Stimulated activated CD8-positive, alpha-beta memory T cell treated with anti-CD3 and anti-CD28 coated beads, Interleukin-15, amount 100 ng/mL, for 48 hours (primary cell): ENCODE data around the gene KCNIP1.

Experiments used
- DNase-seq, 2 donors: peaks; one replicate each; pipeline ENCODE4 v3.0.0-alpha.2; 2020; ENCODE audit warnings: low read depth in 2 of 2

KCNIP1 gene

GRCh38 chr5:170597109-170597751, 93.4 kb downstream of the KCNIP1 start:
- peak; percentile 43 to 66 for DNase-seq

GRCh38 chr5:170597872-170598271, 94.1 kb downstream of the KCNIP1 start:
- no peak for DNase-seq

DNA sequence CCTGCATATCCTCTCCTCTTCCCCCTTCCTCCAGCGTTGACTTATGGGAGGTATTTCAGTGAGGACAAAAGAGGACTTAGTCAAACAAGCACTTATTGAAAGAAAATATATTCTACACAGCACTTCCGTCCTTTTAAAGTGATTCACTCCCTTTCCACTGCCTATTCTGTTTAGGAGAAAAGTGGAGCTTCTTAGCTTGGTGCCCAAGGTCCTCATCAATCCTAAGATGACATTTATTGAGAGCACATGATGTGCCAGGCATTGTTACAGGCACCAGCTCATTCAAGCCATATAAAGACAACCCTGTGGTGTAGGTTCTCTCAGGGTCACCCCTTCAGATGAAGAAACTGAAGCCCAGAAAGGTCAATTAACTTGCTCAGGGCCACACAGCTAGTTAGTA, 95.9 kb downstream of the KCNIP1 start:
- no peak for DNase-seq

GRCh38 chr5:170601619-170602018, 97.8 kb downstream of the KCNIP1 start:
- DNase-seq, result no peak

- DNase-seq, result no peak
Observed at GRCh38 chr5:170603109-170603508, 99.3 kb downstream of the KCNIP1 start.

- peak; percentile 17 to 25 for DNase-seq
Observed at GRCh38 chr5:170603578-170604565, 100.1 kb downstream of the KCNIP1 start.

DNA sequence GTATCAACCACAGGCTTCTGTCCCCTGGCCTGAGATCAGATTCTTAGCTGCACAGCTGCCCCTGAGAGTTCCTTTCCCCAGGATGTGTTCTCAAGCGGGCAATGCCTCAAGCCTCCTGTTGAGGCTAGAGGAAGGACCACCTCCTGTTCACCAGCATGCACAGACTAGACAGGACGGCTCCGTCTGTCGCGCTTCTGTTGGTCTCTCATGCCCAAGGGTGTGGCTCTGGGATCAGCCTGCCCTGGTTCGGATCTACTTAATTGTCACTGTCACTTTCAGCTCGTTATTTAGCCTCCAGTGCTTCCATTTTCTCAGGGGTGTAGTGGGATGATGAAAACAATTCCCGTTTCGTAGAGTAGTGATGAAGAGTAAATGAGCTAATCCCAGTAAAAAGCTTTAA, 103.1 kb downstream of the KCNIP1 start:
- no peak for DNase-seq

GRCh38 chr5:170611449-170612090, 107.8 kb downstream of the KCNIP1 start:
- no peak for DNase-seq

GRCh38 chr5:170612256-170612678, 108.4 kb downstream of the KCNIP1 start:
- DNase-seq, result no peak

DNA sequence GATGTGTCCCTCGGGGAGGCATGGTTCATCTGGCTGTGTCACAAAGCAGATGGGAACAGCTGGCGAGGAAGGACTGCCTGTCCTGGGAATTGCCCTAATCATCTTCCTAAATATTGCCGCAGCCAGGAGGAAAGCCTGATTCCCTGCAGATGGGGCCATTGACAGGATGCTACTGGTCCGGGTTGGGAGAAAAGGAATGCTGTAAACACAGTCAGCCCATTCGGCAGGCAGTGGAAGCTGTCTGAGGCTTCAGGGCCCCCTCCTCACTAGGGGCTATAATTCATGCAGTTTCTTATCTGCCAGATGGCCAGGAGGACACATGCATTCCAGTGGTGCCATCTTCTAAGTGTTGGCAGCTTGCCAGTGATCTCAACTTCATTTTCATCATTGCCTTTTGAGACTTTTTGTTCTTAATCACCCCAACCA, 110.3 kb downstream of the KCNIP1 start:
- DNase-seq, result no peak

DNA sequence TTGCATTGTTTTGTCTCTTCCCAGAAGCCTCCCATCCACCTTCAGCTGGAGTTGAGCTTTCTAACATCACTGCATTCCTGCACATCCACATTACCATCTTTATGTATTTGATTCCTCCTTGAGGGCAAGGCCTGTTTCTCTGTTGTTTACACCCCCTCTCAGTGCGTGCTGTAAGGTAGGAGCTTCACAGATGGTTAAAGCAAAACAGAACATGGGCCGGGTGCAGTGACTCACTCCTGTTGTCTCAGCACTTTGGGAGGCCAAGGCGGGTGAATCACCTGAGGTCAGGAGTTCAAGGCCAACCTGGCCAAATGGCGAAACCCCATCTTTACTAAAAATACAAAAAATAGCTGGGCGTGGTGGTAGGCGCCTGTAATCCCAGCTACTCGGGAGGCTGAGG, 110.9 kb downstream of the KCNIP1 start:
- DNase-seq, result no peak

GRCh38 chr5:170617533-170618490, 114.0 kb downstream of the KCNIP1 start:
- DNase-seq, result no peak

GRCh38 chr5:170619869-170620268, 116.0 kb downstream of the KCNIP1 start:
- no peak for DNase-seq

DNA sequence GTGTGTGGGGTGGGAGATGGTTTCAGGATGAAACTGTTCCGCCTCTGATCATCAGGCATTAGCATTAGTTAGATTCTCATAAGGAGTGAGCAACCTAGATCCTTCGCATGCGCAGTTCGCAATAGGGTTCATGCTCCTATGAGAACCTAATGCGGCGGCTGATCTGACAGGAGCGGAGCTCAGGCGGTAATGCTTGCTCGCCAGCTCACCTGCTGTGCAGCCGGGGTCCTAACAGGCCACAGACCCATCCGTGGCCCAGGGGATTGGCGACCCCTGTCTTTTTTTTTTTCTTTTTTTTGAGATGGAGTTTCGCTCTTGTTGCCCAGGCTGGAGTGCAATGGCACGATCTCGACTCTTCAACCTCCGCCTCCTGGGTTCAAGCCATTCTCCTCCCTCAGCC, 119.1 kb downstream of the KCNIP1 start:
- DNase-seq, result no peak

DNA sequence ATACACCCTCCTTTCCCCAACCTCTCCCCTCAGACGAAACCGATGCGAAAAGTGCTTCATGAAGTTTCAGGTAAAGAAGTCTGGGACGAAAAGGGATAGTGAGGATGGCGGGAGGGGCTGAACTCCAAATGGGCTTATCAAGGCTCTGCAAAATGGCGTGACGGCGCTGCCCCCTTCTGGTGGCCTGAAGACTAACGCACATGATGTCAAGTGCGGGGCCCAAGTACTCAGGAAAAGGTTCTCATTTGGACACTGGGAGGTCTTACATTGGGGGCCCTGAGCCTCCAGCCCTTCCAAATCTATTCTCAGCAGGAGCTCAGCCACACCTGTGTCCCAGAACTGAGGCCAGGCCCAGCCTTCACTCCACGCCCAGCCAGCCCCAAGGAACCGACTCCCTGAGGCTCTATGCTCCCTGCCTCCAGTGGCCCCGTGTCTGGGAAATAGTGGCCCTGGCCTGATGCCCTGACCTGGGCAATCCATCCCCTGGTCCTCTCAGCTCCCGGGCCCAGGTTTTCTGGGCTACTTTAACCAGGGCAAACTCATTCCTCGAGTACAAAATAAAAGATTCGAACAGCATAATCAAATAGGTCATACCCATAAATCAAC, 119.9 kb downstream of the KCNIP1 start:
- peak in 1 of 2 donors; percentile 26 for DNase-seq

GRCh38 chr5:170625221-170626165, 121.7 kb downstream of the KCNIP1 start:
- no peak for DNase-seq

DNA sequence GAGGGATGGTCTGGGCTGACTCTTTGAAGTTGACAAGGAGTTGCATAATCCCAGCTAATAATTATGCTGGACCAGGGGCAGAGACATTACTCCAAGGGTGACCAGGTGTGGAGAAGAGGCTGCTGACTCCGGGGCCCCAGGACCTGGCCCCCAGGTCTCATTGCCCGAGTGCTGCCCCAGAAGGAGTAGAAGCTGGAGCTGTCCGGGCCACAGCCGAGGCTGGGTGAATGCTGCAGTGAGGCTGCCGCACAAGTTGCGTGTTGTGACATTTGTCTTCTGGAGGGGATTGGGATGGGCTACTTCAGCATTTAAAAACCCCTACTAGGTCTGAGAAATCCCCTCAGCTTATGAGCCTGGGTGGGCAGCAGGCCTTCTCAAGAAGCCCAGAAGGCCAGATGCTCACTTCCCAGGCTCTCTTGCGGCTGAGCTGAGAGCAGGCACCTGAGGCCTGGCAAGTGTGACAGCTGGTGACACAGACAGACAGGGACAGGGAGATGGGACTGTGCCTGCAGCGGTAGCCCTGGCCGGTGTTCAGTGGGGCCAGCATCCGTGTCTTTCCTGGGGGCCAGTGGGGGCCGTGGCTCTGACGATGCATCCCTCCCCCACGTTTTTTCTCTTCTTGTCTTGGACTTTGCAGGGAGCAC, 122.8 kb downstream of the KCNIP1 start:
- no peak for DNase-seq

DNA sequence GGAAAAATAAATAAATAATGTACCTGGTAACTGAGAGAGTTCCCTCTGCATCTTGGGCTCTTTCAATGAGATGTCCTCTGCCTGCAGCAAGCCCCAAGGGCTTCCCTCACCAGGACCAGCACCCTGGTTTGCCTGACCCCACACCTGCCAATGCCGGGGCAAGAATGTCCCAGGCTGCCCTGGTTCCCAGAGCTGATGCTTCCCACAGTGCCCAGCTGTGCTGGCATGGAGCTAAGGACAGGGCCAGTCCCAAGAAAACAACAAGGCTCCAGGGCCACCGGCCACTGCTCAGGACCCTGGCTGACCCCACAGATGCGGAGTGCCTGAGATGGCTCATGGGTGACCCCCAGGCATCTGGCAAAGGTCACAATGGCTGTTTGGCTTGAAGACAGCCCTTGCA, 123.5 kb downstream of the KCNIP1 start:
- DNase-seq, result no peak

DNA sequence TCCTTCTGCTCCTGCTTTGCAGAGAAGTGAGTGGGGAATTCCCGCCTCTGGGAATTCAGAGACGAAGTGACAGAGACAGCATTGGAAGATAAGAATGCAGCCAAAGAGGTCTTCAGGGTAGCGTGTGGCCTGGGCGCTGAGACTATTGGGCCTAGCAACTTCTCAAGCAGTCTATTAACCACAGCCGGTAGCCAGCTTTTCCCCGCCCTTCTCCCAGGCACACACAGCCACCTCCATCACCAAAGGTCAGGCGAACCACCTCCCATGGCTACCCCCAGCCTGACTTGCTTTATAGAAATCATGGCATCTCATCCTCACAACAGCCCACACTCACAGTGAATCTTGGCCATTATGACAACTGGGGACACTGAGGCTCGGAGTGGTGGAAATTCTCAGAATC, 124.2 kb downstream of the KCNIP1 start:
- DNase-seq, result no peak
